ENCODE measurements around the gene IQSEC1.

IQSEC1 gene

GRCh38 chr3:12902181-12902999 is 170.8 kb downstream of the IQSEC1 start:
- DNase-seq, result no peak

DNA sequence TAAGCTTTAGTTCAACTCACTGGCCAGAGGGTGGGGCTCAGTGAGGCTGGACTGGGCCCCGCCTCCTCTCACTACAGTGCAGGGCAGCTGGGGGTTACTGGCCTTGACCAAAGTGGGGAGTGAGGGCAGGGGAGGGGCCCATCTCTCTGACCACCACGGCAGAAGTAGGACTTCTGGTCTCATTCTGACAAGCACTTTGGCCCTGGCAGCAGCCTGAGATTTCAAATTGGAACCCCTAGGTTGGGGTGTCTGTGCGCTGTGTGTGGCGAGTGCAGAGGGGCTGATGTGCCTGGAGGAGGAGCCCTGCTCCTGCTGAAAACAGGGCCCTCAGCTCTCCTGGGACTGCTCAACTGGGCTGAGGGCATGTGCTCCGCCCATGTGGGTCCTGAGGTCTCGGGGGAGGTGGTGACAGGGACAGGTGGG is 171.6 kb downstream of the IQSEC1 start:
- DNase-seq, result no peak

- DNase-seq, result no peak
Measured at GRCh38 chr3:12900885-12901411, 172.3 kb downstream of the IQSEC1 start.

DNA sequence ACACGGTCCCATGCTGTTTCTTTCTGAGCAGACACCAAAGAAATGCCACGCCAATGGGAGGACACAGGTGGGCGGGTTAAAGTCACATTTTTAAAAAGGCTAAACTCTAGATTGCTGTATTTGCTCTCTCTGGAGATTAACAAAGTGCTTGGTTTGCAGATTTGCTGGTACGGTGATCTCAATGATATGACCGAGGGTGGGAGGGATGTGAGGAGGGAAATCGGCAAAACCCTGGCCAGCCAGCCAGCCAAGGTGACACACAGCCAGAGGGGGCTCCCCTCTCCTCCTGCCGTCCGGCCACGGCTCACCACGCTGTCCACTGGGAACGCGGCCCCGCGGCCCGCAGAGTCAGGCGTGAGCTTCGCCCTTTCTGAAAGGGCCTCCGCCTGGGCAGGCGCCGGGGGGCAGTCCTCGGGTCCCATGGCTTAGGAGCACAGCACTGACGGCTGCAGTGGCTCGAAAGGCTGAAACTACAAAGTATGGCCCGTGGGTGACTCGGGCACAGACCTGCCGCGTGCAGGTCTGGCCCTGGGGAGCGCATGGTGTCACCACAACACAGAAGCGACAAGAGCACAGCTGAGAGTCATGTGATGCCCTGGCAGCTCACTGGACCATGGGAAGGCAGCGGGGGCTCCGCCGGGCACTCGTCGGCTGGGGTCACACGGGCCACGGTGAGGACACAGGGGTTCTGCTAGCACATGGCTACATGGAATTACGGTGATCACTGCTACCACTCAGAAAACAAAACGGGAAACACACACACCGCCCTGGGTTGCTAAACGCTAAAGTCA is 174.1 kb downstream of the IQSEC1 start:
- no peak for DNase-seq

GRCh38 chr3:12898290-12898964 is 174.8 kb downstream of the IQSEC1 start:
- DNase-seq, result no peak

DNA sequence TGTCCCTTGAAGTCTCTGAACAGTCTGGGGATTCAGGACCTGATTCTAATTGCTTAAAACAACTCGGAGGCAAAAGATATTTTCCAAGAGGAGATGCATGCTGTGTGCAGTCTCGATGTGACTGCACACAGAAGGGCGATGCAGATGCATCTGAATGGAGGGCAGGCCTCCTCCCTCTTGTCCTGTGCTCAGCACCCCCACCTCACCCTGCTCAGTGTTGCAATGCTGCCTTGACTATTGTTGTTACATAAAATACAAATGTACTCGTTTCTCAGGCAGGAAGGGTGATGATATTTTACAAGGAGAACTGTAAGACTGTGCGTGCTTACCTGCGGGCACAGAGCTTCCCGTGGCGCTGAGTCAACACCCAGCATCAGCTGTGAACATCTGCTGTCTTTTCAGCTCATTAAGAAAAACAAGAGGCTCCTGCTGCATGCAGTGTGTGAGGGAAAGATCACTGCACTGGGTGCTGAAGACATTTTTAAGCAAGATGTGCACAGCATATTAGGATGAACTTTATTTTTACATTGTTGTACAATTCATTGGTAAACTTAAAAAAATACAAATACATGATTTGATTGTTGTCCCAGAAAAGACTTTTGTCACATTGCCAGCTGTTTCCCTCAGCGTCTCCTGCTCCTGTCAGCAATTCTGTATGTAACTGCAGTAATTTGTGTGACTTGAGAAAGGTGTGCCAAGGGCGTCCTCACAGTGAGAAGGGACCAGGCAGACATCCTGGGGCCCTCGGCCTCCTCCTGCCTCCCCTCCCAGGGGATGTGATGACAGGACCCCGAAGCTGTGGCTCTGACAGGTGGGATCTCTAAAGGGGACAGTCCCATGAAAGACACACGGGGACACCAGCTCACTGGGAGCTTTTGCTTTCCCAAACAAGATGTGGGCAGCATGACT is 175.6 kb downstream of the IQSEC1 start:
- no peak for DNase-seq

DNA sequence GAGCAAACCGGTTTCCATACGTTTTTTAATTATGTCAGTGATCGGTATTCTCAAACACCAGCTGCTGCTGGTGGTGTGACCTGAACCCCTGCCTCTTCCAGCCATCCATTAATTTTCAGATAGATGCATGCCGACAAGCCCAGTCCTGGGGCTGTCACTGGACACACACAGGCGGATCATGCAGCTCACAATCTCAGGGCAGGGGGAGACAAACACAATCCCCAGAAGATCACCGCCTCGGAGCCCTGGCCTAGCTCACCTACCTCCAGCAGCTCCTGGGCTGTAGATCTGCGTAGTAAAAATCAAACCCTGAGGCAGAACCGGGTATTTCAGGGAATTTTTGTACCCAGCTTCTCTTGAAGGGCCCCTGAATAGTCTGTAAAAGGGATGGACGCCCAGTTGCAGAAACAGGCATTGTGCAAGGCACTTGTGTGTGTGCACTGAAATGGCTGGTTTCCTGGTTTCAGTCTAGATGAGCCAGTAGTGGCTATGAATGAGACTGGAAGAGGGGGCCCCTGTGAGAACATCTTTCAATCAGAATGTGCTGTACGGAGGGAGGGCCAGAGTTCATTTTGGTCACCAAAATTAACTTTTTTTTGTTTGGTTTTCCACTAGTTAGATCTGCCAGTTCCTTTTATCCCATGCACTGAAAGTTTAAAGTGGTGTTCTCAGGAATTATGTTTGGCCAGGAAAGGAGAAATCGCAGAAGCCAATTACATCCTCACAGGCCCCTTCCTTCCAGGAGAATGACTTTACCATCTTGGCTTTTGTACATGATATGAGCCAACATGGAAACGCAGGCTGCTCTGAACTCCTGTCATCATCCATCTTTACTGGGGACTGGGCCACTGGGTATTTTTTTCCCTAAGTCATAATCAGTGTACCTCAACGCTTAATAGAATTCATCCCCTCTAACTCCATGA is 176.9 kb downstream of the IQSEC1 start:
- no peak for DNase-seq

GRCh38 chr3:12895391-12896062 is 177.7 kb downstream of the IQSEC1 start:
- no peak for DNase-seq

GRCh38 chr3:12894629-12895028 is 178.6 kb downstream of the IQSEC1 start:
- peak; percentile 71 for DNase-seq

- DNase-seq, result no peak
Measured at GRCh38 chr3:12893852-12894251, 179.4 kb downstream of the IQSEC1 start.

GRCh38 chr3:12893247-12893646 is 180.0 kb downstream of the IQSEC1 start:
- DNase-seq, result peak; percentile 2

- DNase-seq, result no peak
Measured at GRCh38 chr3:12892840-12893189, 180.4 kb downstream of the IQSEC1 start.

DNA sequence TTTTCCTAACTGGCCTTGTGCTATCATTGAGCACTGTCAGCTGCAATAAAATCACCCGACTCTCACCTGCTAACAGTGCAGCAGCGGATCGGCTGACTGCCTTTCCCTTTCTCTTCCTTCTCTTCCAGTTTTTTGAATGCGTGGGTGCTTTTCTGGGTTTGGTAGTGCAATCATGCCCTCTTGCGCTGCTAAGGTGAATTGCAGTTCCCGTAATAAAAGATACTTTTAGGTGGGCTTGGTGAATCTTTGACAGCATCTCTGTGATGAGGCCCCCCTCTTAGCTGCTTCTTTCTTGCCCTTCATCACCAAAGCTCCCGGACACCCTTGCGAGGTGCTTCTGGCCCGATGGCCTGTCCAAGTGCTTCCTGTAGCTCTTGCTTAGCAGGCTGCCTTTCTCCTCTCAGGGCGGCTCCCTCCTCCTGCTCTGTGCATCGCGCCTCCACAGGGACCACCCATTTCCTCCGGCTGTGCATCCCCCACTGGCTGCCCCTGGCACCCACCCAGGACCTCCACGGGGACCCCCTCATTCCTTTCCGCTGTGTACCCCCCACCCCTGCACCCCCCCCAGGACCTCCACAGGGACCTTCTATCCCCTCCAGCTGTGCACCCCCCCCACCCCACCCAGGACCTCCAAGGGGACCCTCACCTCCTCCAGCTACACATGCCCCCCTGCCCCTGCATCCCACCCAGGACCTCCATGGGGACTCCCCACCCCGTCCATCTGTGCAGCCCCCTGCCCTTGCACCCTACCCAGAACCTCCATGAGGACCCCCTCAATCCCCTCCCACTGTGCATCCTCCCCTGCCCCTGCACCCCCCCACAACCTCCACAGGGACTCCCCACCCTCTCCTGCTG is 181.0 kb downstream of the IQSEC1 start:
- peak; percentile 59 for DNase-seq

- no peak for DNase-seq
Measured at GRCh38 chr3:12891391-12891984, 181.7 kb downstream of the IQSEC1 start.

- DNase-seq, result no peak
Measured at GRCh38 chr3:12890610-12891390, 182.4 kb downstream of the IQSEC1 start.

GRCh38 chr3:12886736-12887135 is 186.5 kb downstream of the IQSEC1 start:
- no peak for DNase-seq

- no peak for DNase-seq
Measured at GRCh38 chr3:12886106-12886679, 187.0 kb downstream of the IQSEC1 start.

DNA sequence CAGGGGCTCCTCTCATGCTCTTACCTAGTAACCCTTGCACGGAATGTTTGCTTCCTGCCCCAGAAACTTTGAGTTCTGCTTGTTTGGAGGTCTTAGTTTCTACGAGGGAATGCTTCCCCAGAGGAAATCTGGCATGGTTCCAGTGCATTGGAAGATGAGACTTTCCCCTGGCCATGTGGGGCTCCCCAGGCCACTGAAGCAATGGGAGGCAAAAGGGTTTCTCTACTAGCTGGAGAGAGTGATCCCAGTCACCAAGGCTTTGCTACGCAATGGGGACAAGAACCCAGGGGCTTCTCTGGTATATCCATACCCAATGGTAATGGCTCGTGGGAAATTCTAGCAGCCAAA is 187.7 kb downstream of the IQSEC1 start:
- DNase-seq, result no peak

Data from kidney glomerular epithelial cell (primary cell).